ENCODE data around the gene PROM2.

The PROM2 gene

GRCh38 chr2:95284886-95285541 lies 10.8 kb downstream of the PROM2 start:
- DNase-seq (ENCODE audit: low read depth in 2 of 2) = no peak

GRCh38 chr2:95285542-95285932 lies 11.3 kb downstream of the PROM2 start:
- no peak for DNase-seq (ENCODE audit: low read depth in 2 of 2)

GRCh38 chr2:95287336-95287735 lies 13.1 kb downstream of the PROM2 start:
- no peak for DNase-seq (ENCODE audit: low read depth in 2 of 2)

DNA sequence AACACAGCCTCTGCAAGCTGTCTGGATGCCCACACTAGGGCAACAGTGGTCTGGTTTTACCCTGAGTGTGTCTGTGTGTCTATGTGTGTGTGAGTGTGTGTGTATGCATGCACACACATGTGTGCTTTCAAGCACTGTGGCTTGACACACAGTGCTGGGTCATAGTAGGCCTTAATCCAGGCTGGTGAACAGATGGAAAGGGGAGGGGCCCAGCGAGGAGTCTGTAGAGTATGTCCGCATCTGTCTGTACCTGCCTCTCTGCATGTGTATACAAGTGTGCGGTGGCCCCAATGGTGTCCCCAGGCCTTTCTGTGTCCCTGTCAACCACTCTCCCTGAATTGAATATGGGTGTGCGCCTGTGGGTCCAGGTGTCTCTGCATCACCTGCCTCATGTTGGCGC lies 13.6 kb downstream of the PROM2 start:
- no peak for DNase-seq (ENCODE audit: low read depth in 2 of 2)

GRCh38 chr2:95289253-95289652 lies 15.0 kb downstream of the PROM2 start:
- DNase-seq (ENCODE audit: low read depth in 2 of 2) = no peak

DNA sequence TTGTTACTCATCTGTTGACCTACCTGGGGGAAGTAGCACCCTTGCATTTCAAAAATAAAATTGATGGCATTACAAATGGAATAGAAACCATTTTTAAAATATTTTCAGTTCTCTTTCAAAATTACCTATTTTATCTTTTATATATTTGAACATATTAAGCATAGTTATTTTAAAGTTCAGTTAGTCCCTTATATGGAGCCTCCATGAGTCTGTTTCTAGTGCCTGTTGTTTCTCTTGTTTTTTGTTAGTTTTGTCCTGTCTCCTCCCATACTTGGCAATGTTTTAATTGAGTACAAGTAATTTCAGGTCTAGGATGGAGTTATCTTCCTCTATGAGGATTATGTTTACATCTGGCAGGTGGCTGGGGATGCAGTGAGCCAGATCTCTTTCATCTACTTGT lies 17.0 kb downstream of the PROM2 start:
- no peak for DNase-seq (ENCODE audit: low read depth in 2 of 2)

- no peak for DNase-seq (ENCODE audit: low read depth in 2 of 2)
These were observed 18.5 kb downstream of the PROM2 start for GRCh38 chr2:95292623-95293260.

DNA sequence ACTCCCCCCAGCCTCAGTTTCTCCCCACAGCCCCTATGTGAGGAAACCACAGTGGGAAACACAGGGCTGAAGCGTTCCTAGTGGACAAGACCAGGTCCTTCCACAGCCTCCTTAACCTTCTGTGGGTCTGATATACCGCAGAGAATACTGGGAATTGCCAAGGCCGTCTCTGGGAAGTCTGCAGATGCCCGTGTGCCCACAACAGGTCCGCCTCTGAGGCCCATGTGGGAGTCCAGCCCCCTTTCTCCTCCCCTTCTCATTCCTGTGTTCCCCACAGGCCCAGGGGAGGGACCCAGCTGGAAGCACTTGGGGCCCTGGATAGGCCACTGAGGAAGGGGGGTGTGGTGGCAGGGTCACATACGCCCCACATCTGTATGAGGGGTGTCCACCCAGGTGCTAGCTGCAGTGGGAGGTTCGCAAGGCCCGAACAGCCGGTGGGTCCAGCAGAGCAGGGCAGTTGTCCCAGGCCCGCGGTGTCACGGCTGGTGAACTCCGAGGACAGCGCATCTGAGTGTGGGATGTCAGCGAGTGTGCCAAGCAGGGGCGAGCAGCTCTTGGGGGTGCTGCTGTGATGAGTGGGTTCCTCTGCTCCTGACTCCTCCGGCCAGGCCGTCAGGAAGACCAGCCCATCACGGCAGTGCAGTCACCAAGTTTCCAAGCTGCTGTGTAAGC lies 20.5 kb downstream of the PROM2 start:
- DNase-seq (ENCODE audit: low read depth in 2 of 2) = no peak

DNA sequence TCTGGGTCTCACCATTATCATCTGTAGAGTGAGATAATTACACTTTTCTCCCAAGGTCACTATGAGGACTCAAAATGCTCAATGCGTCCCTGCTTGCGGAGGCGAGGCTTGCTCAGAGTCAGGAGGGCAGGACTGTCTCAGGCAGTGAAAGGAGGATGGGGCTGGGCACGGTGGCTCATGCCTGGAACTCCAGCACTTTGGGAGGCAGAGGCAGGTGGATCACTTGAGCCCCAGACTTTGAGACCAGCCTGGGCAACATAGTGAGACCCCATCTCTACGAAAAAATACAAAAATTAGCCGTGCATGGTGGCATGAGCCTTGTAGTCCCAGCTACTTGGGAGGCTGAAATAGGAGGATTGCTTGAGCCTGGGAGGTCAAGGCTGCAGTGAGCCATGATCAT lies 21.1 kb downstream of the PROM2 start:
- no peak for DNase-seq (ENCODE audit: low read depth in 2 of 2)

DNA sequence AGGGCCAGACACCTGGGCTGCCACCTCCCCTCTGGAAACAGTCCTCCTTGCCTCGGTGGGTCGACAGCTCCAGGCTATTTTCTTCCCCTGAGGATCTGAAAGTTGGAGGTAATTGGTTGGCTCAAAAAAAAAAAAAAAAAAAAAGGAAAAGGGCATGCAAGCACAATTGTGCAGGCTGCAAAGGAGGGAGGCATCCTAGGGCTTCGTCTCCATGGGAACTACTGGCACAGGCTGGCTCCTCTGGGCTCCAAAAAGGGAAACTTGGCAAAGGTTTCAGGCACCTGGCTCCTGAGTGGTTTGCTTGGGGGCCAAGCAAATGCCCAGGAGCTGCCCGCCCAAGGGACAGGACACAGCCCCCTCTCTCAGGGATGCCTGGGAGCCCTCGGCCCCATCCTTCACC lies 21.8 kb downstream of the PROM2 start:
- no peak for DNase-seq (ENCODE audit: low read depth in 2 of 2)

DNA sequence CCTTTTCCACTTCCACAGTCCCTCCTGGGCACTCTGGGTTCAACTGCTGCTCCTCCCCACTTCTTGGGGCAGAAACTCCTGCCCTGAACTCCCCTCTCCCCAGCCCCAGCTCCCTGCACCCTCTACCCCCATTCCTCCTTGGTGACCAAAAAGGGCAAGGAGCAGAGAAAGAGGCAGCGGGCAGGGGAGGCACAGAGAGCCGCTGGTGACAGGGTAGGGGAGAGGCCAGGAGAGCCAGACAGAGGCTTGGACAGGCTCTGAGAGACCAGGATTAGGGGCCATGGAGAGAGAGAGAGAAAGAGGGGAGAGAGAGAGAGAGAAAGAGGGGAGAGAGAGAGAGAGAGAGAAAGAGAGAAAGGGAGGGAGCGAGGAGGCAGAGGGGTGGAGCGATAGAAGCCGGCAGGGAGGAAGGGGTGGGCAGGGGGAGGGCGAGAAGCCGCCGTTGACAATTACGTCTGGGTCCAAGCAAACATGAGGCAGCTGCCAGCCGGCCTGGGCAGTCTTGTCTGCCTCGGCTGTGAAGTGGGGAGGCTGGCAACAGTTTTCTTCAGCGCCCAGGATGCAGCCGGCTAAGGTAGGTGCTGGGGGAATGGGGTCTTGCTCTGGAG lies 22.7 kb downstream of the PROM2 start, which contains the start of gene KCNIP3:
Gene KCNIP3, plus strand, starts transcription at position 468 of the 608 bp plus-strand sequence. Its CDS starts 92 bp downstream, at position 560.
- no peak for DNase-seq (ENCODE audit: low read depth in 2 of 2)

GRCh38 chr2:95297639-95298395 lies 23.6 kb downstream of the PROM2 start:
- no peak for DNase-seq (ENCODE audit: low read depth in 2 of 2)

DNA sequence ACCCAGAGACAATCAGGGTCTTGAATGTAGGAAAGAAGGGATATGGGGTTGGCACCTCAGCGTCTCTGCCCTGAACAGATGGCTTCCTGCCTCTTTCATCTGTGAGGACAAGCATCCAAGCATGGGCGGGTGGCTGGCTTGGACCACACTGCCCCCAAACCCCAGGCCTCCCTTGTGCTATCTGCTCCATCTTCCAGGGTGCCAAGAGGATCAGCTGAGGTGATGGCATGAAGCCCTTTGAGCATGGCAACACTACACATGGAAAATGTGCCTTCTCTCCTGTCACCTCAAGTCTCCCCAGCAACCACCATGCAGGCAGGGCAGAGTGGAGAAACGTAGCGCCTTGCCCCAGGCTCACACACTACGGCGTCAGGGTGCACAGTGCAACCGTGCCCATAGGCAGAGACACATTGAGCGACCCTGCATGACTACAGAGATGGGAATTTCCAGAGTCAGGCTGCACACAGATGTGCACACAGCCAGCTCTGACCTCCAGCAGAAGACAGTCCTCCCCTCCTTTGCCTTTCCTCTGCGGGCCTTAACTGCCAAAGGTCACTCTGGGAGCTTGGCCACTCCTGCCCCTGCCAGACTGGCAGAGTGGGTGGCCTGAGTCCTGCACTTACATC lies 24.4 kb downstream of the PROM2 start:
- DNase-seq (ENCODE audit: low read depth in 2 of 2) = no peak

GRCh38 chr2:95299961-95300360 lies 25.7 kb downstream of the PROM2 start:
- DNase-seq (ENCODE audit: low read depth in 2 of 2) = no peak

GRCh38 chr2:95300450-95300849 lies 26.2 kb downstream of the PROM2 start:
- DNase-seq (ENCODE audit: low read depth in 2 of 2) = no peak

- no peak for DNase-seq (ENCODE audit: low read depth in 2 of 2)
These were observed 26.9 kb downstream of the PROM2 start for GRCh38 chr2:95301186-95301585.

GRCh38 chr2:95301876-95302641 lies 27.8 kb downstream of the PROM2 start:
- DNase-seq (ENCODE audit: low read depth in 2 of 2) = no peak

DNA sequence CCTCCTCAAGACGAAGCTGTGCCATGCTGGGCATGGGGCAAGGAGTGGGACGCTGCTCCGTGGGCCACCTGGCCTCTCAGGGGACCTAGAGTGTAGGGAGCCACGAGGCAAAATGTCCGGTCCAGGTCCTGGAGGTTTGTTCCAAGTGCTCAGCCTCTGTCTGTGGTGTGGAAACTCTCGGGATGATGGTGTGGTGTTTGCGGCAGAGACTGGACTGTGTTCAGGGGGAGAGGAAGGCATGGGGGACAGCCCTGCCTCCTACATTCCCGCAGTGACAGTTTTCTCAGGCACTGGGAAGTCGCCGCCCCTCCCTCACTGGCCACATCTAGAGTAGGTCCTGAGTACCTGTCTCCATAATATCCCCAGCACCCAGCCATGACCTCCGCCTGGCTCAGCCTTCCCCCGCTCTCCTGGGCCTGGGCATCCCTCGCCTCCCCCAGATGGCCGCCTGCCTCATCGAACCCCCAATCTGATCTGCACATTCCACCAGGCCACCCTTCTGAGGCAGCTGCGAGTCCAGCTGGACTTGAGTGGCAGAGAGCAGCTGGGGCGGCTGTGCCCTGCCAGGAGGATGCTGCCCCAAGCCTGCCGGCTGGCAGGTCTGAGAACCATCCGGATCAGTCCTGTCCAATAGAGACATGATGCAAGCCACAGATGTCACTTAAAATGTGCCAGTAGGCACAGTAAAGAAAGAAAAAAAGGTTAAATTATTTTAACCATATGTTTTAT lies 29.1 kb downstream of the PROM2 start:
- no peak for DNase-seq (ENCODE audit: low read depth in 2 of 2)

- no peak for DNase-seq (ENCODE audit: low read depth in 2 of 2)
These were observed 31.3 kb downstream of the PROM2 start for GRCh38 chr2:95305380-95306061.

Measured in stimulated activated CD4-positive, alpha-beta T cell treated with anti-CD3 and anti-CD28 coated beads, Interleukin-15, amount 100 ng/mL, for 48 hours (primary cell).